Activated naive CD8-positive, alpha-beta T cell treated with anti-CD3 and anti-CD28 coated beads for 36 hours (primary cell): ENCODE results near the gene MBOAT2. TPM values are rescaled to one million over a fixed set of nuclear protein-coding genes. Genes with fewer than 3 reads are reported as not detected.
A peak's percentile ranks its signal among the peaks of the same experiment; 100 is the strongest.
"Not testable (repeated sequence)": the region's sequence is repeated elsewhere in the genome, so short reads cannot be mapped to it uniquely, and the experiment has no call there.

Source experiments
- DNase-seq: peaks from one replicate; pipeline ENCODE4 v3.0.0; 2021
- H3K27ac Mint-ChIP-seq: one replicate; pipeline ENCODE4 v1.8.0; 2022; ENCODE audit warnings: mild to moderate bottlenecking, moderate library complexity, mixed read lengths
- H3K27me3 Mint-ChIP-seq: one replicate; pipeline ENCODE4 v1.8.0; 2022; ENCODE audit warnings: mild to moderate bottlenecking, mixed read lengths
- H3K36me3 Mint-ChIP-seq: one replicate; pipeline ENCODE4 v1.8.0; 2021; ENCODE audit warnings: mild to moderate bottlenecking, mixed read lengths
- H3K4me1 Mint-ChIP-seq: one replicate; pipeline ENCODE4 v1.8.0; 2021; ENCODE audit warnings: mixed read lengths
- H3K4me3 Mint-ChIP-seq: one replicate; pipeline ENCODE4 v1.8.0; 2022; ENCODE audit warnings: mild to moderate bottlenecking, moderate library complexity, mixed read lengths
- H3K9me3 Mint-ChIP-seq: one replicate; pipeline ENCODE4 v1.8.0; 2022; ENCODE audit warnings: mixed read lengths
- total RNA-seq, 2 experiments: library from RNA; stranded (reverse); gene quantifications; one replicate each; pipeline ENCODE4 v1.2.3, GENCODE V29; 2021

The MBOAT2 gene
- total RNA-seq, 2 experiments from 2014 or later = 2.0 to 2.1 TPM

DNA sequence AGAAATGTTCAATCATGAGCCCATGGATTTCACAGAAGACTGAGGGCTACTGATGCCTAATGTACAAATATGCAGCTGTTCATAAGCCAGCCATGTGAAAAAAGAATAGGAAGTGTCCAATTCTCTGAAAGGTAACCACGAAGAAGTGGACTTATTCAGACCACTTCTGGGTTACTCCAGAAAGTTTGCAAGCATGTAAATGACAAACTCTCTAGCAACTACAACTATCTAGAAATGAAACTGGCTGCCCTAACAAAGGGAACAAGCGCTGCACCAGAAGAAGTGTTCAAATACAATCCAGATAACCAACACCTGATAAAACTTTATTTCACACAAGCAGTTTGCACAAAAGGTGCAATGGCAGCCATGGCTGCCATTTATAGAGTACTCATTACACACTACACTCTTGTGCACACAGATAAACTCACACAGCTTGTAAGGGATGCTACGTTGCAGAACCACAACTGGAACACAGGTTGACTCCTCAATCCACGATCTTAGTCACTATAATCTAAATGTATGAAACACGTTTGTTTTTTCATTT lies 13.9 kb downstream of the MBOAT2 start:
- H3K27ac Mint-ChIP-seq = no peak overlapping the region

DNA sequence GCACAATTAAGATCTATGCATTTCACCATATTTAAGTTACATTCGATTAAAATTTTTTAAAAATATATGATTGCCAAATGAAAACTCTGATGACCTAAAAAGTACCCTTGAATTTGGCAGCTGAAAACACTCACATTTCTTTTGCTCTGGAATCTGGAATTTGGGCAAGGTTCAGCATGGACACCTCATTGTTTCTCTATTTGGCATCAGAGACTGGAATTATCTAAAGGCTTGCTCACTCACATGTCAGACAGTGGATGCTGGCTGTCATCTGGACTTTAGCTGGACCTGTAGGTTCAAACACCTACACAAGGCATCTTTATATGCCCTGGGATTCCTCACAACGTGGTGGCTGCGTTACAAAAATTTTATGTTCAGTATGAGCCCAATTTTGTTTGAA lies 16.1 kb downstream of the MBOAT2 start:
- no peak for DNase-seq
- H3K9me3 Mint-ChIP-seq = no peaks in the 10 kb centered on the region
- no peaks in the 10 kb centered on the region for H3K4me1 Mint-ChIP-seq
- peaks cover 7% of the 10 kb centered on the region for H3K27me3 Mint-ChIP-seq
- H3K27ac Mint-ChIP-seq = no peak overlapping the region
- no peaks in the 10 kb centered on the region for H3K36me3 Mint-ChIP-seq
- H3K4me3 Mint-ChIP-seq = no peak overlapping the region

More for the DNA sequence above, 13.9 kb downstream of the MBOAT2 start:
- no peak overlapping the region for H3K4me3 Mint-ChIP-seq
- no peaks in the 10 kb centered on the region for H3K4me1 Mint-ChIP-seq
- DNase-seq = no peak
- no peaks in the 10 kb centered on the region for H3K9me3 Mint-ChIP-seq
- H3K36me3 Mint-ChIP-seq = no peaks in the 10 kb centered on the region
- H3K27me3 Mint-ChIP-seq = peaks cover 7% of the 10 kb centered on the region

DNA sequence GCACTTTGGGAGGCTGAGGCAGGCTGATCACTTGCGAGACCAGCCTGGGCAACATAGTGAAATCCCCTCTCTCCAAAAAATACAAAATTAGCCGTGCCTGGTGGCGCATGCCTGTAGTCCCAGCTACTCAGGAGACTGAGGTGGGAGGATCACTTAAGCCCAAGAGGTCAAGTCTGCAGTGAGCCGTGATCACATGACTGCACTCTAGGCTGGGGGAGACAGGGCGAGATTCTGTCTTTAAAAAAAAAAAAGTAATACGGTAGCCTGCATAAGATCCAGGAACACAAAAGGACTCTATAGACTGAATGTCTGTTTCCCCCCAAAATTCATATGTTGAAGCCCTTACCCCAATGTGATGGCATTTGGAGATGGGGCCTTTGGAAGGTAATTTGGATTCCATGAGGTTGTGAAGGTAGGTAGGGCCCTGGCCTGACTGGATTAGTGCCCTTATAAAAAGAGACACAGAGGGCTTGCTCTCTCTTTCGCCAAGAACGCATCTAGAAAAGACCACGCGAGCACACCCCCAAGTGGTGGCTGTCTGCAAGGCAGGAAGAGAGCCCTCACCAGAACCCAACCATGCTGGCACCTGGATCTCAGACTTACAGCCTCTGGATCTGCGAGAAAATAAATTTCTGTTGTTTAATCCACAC lies 17.0 kb downstream of the MBOAT2 start:
- no peaks in the 10 kb centered on the region for H3K36me3 Mint-ChIP-seq
- H3K4me1 Mint-ChIP-seq = no peaks in the 10 kb centered on the region
- no peak overlapping the region for H3K4me3 Mint-ChIP-seq
- no peak overlapping the region for H3K27ac Mint-ChIP-seq
- peaks cover 4% of the 10 kb centered on the region for H3K27me3 Mint-ChIP-seq
- peak; percentile 2 for DNase-seq
- H3K9me3 Mint-ChIP-seq = no peaks in the 10 kb centered on the region

DNA sequence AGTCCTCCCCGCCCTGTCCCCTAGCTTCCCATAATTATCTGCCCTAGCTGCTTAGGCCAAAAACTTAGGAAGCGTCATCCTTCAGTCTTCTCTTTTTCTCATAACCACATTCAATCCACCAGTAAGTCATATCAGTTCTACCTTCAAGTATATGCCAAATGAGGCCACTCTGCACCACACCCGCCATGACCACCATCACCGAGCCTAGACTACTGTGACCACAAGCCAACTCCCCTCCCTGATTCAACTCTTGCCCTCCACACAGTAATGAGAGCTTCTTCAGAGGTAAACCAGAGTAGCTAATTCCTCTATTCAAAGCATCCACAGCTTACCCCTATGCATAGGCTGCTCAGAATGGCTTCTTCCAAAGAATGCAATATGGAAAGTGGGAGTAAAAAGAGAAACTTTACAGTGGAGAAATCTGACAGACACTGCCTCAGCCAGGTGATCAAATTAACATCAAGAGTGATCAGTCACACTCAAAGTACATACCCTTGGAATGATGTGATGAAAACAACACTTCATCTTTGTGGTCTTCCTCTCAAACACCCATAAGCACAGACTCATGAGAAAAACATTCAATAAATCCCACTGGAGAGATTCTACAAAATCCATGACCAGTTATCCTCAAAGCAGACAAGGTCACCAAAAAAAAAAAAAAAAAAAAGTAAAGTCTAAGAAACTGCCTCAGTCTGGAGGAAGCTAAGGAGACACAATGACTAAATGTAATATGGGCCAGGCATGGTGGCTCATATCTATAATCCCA lies 17.7 kb downstream of the MBOAT2 start:
- Mint-ChIP-seq H3K4me1 (no peaks in the 10 kb centered on the region), H3K27me3 (peaks cover 4% of the 10 kb centered on the region), H3K4me3 (no peak overlapping the region), H3K36me3 (no peaks in the 10 kb centered on the region), H3K9me3 (no peaks in the 10 kb centered on the region), H3K27ac (no peak overlapping the region)
- no peak for DNase-seq

DNA sequence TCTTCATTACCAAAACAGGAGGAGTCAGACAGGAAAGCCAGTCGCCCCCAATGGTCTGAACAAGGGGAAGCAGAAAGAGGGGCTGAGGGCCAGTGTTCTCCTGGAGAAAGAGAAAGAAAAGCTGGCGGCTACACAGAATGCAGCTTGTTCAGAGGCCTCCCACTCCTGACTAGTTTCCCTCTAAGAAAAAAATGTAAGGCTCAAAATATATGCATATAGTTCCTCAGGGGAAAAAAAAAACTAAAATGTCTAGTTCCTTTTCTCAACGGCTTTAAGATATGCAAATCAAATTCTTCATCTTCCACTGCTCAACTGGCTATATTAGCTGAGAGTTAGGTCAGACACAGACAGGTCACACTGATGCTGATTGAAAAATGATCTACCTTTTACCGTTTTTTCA lies 18.6 kb downstream of the MBOAT2 start:
- peaks cover 4% of the 10 kb centered on the region for H3K27me3 Mint-ChIP-seq
- DNase-seq = no peak
- no peaks in the 10 kb centered on the region for H3K9me3 Mint-ChIP-seq
- no peaks in the 10 kb centered on the region for H3K4me1 Mint-ChIP-seq
- no peak overlapping the region for H3K4me3 Mint-ChIP-seq
- no peak overlapping the region for H3K27ac Mint-ChIP-seq
- H3K36me3 Mint-ChIP-seq = no peaks in the 10 kb centered on the region

DNA sequence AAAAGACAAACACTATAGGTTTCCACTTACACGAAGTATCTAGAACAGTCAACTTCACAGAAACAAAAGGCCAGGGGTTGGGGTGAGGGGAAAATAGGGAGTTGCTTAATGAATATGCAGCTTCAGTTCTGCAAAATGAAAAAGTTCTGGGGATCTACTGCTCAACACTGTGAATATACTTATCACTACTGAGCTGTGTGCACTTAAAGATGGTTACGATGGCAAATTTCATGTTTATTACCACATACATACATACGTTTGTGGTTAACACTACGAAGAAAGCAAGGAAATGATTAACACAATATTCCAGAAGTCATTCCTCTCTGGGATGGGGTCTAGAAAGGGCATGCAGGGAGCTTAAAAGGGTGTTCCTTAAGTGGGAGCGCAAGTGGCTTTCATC lies 19.3 kb downstream of the MBOAT2 start:
- DNase-seq = no peak
- H3K9me3 Mint-ChIP-seq = no peaks in the 10 kb centered on the region

DNA sequence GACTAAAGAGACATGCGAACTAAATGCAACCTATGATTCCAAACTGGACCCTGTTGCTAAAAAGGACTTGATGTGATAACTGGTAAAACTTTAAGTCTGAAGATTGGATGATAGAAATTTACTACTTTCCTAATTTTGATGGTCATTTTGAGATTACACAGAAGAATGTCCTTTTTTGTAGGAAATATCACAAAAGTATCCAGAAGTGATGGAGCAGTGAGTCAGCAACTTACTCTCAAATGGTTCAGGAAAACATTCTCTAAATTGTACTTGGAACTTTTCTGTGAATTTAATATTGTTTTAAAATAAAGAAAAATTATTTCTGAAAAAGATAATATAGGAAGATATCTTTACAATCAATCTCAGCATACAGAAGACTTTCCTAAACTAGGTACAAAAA lies 19.9 kb downstream of the MBOAT2 start:
- DNase-seq = no peak
- peaks cover 4% of the 10 kb centered on the region for H3K27me3 Mint-ChIP-seq
- H3K4me1 Mint-ChIP-seq = no peaks in the 10 kb centered on the region
- no peaks in the 10 kb centered on the region for H3K36me3 Mint-ChIP-seq
- H3K9me3 Mint-ChIP-seq = no peaks in the 10 kb centered on the region
- no peak overlapping the region for H3K27ac Mint-ChIP-seq
- H3K4me3 Mint-ChIP-seq = no peak overlapping the region

More for the DNA sequence above, 19.3 kb downstream of the MBOAT2 start:
- no peak overlapping the region for H3K4me3 Mint-ChIP-seq
- no peaks in the 10 kb centered on the region for H3K36me3 Mint-ChIP-seq
- no peaks in the 10 kb centered on the region for H3K4me1 Mint-ChIP-seq
- H3K27ac Mint-ChIP-seq = no peak overlapping the region
- peaks cover 4% of the 10 kb centered on the region for H3K27me3 Mint-ChIP-seq

DNA sequence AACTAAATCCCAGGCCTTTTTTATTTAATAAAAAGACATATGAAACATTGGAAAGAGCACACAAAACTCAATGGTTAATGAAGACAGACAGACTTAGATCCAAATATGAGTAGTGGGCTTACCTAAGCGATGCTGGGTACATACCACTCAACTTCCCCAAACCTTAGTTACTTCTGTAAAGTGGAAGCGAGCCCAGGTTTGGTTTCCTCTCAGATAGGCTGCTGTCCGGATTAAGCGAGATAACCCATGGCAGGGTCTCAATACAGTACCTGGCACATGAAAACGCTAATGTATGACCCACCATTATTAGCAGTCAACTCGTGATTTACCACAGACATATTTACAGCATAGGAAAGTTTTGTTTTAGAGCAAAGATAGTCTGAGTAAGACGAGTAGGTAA lies 21.6 kb downstream of the MBOAT2 start:
- no peaks in the 10 kb centered on the region for H3K36me3 Mint-ChIP-seq
- peaks cover 4% of the 10 kb centered on the region for H3K27me3 Mint-ChIP-seq
- H3K4me1 Mint-ChIP-seq = no peaks in the 10 kb centered on the region
- H3K4me3 Mint-ChIP-seq = no peak overlapping the region
- DNase-seq = no peak
- H3K9me3 Mint-ChIP-seq = no peaks in the 10 kb centered on the region
- no peak overlapping the region for H3K27ac Mint-ChIP-seq

DNA sequence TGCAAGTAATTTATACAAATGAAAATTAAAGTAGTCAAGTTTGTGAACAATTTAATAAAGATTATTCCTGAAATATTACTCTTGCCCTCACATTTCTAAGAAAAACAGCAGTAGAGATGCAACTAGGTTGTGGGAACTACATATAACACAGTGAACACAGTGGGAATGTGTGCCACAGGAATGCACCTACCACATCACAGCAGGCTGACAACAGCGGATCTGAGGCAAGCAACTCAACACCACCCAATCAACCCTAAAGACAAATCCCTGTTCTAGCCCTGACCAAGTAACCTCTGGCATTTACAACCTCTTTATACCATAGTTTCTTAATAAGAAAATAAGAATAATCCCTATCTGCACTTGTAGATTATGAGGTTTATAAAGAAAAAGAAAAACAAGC lies 23.4 kb downstream of the MBOAT2 start:
- H3K4me1 Mint-ChIP-seq = no peaks in the 10 kb centered on the region
- no peak overlapping the region for H3K4me3 Mint-ChIP-seq
- no peak overlapping the region for H3K27ac Mint-ChIP-seq
- H3K9me3 Mint-ChIP-seq = no peaks in the 10 kb centered on the region
- H3K27me3 Mint-ChIP-seq = no peaks in the 10 kb centered on the region
- no peaks in the 10 kb centered on the region for H3K36me3 Mint-ChIP-seq
- no peak for DNase-seq

DNA sequence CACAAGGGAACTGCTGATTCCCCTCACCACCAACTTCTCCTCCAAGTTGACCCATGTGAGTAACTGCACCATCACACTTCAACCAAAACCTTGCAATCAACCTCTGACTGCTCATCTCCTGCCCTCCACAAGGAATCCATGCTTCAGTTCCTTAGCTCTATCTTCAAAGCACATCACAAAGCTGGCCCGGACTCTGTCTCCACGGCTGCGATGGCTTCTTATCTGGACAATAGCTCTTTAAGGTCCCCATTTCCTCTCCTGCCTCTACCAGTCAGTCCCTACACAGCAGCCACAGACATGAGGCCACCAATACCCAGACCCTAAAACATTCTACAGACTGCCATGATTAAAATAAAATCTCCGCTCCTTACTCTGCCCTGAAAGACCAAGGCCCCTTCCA lies 25.7 kb downstream of the MBOAT2 start:
- no peaks in the 10 kb centered on the region for H3K36me3 Mint-ChIP-seq
- H3K27ac Mint-ChIP-seq = no peak overlapping the region
- no peaks in the 10 kb centered on the region for H3K27me3 Mint-ChIP-seq
- no peak overlapping the region for H3K4me3 Mint-ChIP-seq
- DNase-seq = no peak
- no peaks in the 10 kb centered on the region for H3K9me3 Mint-ChIP-seq
- no peaks in the 10 kb centered on the region for H3K4me1 Mint-ChIP-seq

DNA sequence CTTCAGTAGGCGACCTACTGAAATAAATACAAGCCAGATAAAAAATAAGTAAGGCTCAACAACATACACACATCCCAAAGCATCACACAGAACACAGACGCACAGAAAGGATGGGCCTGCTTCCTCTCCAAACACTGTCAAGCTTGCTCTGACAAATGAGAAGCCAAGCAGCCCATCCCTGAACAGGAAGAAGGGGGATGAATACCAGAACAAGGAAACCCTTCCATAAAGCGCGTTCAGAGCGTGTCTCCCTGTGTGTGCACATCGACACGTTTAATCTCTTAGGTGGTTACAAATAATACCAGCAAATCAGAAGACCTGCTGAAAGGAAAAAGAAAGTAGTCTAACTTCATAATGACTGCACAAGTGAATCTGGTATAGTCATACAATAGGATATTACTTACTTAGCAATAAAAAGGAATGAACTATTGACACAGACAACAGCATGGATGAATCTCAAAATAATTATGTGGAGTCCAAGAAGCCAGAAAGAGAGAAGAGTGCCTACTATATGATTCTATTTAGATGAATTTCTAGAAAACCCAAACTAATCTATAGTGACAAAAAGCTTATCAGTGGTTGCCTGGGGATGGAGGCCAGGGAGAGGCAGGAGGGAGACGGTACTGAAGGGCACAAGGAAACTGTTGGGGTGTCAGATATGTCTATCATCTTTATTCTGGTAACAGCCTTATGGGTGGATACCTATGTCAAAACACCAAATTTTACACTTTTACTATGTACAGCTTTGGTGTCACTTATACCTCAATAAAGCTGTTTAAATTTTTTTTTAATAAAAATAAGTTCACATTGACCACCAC lies 26.8 kb downstream of the MBOAT2 start:
- peaks cover 1% of the 10 kb centered on the region for H3K36me3 Mint-ChIP-seq
- no peak overlapping the region for H3K4me3 Mint-ChIP-seq
- H3K27ac Mint-ChIP-seq = no peak overlapping the region
- DNase-seq = no peak
- H3K9me3 Mint-ChIP-seq = no peaks in the 10 kb centered on the region
- H3K4me1 Mint-ChIP-seq = no peaks in the 10 kb centered on the region
- no peaks in the 10 kb centered on the region for H3K27me3 Mint-ChIP-seq

DNA sequence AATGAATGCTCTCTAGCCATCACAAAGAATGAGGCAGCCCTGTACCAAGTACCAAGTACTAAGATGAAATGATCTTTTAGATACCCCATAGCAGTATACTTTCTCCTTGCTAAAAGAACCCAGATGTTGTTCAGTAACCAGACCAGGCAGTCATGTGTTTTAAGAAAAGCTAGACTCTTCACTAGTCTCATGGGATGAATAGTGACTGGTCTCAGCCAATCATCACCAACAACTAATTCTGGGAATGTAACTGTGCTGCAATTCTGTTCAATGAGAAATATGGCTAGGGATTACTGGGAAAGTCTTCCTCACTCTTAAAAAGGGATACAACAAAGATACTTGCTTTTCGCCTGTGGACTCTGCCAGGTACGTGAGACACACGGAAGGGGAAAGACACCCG lies 29.5 kb downstream of the MBOAT2 start:
- peaks cover 4% of the 10 kb centered on the region for H3K27me3 Mint-ChIP-seq
- no peaks in the 10 kb centered on the region for H3K9me3 Mint-ChIP-seq
- no peak overlapping the region for H3K4me3 Mint-ChIP-seq
- H3K36me3 Mint-ChIP-seq = peaks cover 1% of the 10 kb centered on the region
- DNase-seq = no peak
- no peaks in the 10 kb centered on the region for H3K4me1 Mint-ChIP-seq
- H3K27ac Mint-ChIP-seq = no peak overlapping the region

DNA sequence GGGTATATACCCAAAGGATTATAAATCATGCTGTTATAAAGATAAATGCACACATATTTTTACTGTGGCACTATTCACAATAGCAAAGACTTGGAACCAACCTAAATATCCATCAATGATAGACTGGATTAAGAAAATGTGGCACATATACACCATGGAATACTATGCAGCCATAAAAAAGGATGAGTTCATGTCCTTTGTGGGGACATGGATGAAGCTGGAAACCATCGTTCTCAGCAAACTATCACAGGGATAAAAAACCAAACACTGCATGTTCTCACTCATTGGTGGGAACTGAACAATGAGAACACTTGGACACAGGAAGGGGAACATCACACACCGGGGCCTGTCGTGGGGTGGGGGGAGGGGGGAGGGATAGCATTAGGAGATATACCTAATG lies 30.5 kb downstream of the MBOAT2 start:
- H3K9me3 Mint-ChIP-seq, H3K4me3 Mint-ChIP-seq, H3K27ac Mint-ChIP-seq, H3K4me1 Mint-ChIP-seq, H3K36me3 Mint-ChIP-seq, DNase-seq: not testable (repeated sequence)
- H3K27me3 Mint-ChIP-seq = peaks cover 11% of the 10 kb centered on the region

DNA sequence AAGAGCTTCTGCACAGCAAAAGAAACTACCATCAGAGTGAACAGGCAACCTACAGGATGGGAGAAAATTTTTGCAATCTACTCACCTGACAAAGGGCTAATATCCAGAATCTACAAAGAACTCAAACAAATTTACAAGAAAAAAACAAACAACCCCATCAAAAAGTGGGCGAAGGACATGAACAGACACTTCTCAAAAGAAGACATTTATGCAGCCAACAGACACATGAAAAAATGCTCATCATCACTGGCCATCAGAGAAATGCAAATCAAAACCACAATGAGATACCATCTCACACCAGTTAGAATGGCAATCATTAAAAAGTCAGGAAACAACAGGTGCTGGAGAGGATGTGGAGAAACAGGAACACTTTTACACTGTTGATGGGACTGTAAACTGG lies 30.9 kb downstream of the MBOAT2 start:
- not testable (repeated sequence) for H3K9me3 Mint-ChIP-seq, H3K36me3 Mint-ChIP-seq, H3K27ac Mint-ChIP-seq, DNase-seq, H3K4me1 Mint-ChIP-seq, H3K4me3 Mint-ChIP-seq
- peaks cover 11% of the 10 kb centered on the region for H3K27me3 Mint-ChIP-seq

DNA sequence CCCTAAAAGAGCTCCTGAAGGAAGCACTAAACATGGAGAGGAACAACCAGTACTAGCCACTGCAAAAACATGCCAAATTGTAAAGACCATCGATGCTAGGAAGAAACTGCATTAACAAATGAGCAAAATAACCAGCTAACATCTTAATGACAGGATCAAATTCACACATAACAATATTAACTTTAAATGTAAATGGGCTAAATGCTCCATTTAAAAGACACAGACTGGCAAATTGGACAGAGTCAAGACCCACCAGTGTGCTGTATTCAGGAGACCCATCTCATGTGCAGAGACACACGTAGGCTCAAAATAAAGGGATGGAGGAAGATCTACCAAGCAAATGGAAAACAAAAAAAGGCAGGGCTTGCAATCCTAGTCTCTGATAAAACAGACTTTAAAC lies 34.1 kb downstream of the MBOAT2 start:
- H3K27ac Mint-ChIP-seq, H3K36me3 Mint-ChIP-seq, DNase-seq, H3K4me3 Mint-ChIP-seq, H3K4me1 Mint-ChIP-seq, H3K9me3 Mint-ChIP-seq: not testable (repeated sequence)
- peaks cover 11% of the 10 kb centered on the region for H3K27me3 Mint-ChIP-seq
